GM19452 (cell line): ENCODE measurements around the gene AMPD1.

Experiments
- ATAC-seq: cut with Tn5 transposase; IDR thresholded peaks from one replicate; pipeline ENCODE4 v1.9.1; 2021; ENCODE audit not compliant: unreplicated experiment

The AMPD1 gene

DNA sequence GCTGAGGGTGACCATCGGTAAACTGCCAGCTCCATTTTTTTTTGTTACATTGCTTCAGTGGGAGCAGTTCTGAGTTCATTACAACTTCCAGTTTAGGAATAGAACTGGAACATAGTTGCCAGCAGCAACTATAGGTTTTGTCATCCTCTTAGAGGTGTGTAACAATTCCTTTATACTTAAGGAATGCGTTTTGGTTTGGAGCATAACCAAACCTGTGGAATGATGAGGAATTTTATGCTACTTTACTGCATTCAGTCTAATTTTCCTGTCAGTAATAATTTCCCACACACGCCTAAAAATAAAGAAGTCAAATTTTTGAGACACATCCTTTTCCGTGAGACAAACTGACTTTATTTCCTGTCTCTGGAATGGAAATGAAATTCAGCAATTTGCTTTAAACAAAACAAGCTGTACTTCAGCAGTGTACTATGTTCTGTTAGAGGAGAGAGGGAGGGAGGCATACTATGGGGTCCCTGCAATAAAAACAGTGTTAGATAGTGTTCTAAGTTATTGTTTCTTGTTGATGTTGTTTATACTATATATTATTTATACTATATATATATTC is 4.8 kb upstream of the AMPD1 start:
- no peak for ATAC-seq

DNA sequence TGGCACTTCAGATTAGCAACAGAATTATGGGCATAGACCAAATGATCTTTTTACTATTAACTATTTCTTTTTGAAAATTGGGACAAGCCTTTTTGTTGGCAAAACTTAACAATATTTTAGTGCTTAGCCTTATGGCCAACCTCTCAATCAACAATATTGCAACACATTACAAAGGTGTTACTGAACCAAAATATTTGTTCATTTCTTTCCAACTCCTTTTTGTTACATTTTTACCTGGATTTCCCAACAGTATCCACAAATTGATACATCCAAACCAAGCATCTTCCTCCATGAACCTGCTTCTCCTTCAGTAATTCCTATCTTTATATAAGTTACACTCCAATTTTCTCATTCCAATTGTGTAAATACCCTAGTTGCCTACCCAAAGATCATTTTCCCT is 1.5 kb upstream of the AMPD1 start:
- no peak for ATAC-seq

DNA sequence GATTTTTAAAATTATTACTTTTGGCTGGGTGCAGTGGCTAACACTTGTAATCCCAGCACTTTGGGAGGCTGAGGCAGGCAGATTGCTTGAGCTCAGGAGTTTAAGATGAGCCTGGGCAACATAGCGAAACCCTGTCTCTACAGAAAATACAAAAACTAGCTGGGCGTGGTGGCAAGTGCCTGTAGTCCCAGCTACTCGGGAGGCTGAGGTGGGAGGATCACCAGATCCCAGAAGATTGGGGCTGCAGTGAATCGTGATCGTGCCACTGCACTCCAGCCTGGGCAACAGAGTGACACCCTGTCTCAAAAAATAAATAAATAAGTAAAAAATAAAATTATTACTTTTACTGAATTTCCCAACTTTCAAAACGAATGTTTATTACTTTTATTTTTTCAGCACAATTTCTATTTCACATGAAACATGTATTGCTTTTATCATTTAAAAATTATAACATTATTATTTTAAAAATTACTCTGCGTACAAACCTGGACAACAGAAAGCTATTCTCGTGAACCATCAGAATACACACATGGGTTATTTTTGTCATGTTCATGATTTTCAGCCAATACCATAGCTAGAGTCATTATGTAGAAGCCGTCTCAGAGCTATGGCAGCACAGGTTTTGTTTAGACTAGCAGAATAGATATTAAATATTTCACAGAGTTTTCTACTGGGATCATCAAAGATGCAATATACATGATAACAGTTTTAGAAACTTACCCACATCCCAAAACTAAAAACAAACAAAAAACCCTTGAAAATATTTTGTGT is 621 bp downstream of the AMPD1 start:
- ATAC-seq = no peak

DNA sequence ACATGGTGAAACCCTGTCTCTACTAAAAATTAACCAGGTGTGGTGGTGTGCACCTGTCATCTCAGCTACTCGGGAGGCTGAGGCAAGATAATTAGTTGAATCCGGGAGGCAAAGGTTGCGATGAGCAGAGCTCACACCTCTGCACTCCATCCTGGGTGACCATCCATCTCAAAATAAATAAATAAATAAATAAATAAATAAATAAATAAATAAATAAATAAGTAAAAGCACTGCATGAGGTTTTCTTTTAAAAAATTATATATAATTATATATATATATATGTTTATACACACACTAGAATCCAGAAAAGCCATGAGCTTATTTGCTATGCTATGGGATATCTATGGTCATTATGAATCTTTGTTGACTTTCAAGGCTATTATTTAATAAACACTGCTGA is 2.4 kb downstream of the AMPD1 start:
- no peak for ATAC-seq

DNA sequence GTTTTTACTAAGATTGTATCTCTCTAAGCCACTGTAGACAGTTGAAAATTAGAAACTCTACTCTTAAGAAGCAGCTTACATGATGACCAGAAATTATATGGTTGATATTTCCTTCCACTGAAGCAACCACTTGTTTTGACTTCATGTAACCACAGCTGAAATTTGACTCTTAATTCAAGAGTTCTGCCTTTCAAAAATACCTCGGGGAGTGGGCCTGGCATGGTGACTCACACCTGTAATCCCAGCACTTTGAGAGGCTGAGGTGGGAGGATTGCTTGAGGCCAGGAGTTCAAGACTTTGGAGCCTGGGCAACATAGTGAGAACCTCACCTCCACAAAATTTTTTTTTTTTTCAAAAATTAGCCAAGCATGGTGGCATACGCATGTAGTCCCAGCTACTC is 4.3 kb downstream of the AMPD1 start:
- ATAC-seq = no peak

DNA sequence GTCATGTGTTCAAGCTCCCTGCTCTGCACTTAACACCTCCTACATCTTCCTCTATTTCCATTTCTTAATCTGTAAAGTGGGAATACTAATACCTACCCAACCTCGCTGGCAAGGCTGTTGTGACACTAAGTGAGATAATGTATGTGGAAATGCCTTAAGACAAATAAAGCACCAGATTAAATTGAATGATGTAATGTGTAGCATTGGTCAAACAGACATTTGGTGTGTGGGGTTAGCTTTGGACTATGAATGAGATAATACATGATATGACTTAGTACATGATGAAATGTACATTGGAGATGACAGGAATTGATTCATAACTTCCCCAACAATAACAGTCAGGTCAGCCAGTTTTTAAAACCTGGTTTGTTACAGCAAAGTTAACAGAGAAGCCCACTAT is 5.2 kb downstream of the AMPD1 start:
- no peak for ATAC-seq

DNA sequence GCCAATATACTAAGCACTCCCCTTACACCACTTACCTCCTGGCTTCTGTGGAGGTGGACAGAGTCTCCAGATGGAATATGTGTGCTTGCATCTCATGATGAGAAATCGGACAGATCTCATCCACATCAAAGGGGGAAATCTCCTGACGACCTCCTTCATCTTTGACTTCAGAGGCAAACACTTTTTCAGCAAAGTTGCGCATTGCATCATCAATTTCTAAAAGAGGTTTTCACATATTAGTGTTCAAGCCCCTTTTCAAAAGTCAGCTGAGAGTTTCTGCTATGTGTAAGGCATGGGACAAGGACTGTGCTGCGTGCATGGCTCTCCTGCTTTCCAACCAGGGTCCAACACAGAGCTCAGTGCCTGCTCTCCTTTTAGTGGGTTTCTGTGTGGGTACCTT is 6.8 kb downstream of the AMPD1 start:
- no peak for ATAC-seq

DNA sequence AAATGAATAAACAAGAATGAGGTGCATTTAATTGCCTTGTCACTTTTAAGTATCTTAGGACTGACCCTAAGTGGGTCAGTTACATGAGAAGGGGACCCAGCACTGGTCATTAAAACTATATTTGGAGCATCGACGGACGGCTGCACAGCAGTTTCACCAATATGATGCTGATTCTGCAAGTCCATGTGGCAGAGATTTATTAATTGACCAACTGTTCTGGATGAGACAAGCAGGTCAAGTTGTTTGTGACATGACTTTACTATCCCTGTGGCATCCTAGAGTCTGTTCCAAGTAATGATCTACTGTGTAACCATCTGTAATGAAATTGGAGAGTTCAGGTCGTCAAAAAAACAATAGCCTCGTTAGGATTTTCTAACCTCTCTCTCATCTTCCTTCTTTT is 9.5 kb downstream of the AMPD1 start:
- no peak for ATAC-seq

DNA sequence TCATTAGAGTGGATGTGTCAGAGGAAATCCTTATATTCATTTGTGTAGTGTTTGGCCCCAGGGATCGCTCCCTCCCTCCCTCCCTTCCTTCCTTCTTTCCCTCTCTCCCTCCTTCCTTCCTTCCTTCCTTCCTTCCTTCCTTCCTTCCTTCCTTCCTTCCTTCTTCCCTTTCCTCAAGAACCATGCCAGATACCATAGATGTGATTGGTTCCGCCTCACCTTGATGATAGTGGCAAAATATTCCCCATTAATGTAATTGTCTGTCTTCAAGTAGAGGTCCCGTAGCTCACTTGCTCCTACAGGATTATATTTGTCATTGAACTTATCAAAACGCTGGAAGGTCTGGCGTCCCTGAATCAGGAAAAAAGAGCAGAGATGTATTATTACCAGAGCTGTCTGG is 17.7 kb downstream of the AMPD1 start:
- no peak for ATAC-seq

DNA sequence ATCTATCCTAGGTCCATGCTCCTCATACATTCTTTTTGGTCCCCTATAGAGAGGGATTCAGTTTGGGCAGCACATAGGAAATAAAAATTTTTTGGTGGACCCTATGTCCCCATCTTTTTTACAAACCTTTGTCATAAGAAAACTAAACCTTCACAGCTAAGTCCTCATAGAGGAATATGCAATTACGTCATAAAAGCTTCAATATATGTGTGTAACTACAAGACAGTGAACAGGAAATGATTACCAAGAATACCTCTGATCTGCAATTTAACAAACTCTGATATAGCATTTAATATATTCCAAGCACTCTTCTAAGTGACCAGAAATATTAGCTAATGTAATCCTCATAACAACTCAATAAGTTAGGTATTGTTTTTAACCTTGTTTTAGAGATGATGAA is 19.2 kb downstream of the AMPD1 start:
- no peak for ATAC-seq

DNA sequence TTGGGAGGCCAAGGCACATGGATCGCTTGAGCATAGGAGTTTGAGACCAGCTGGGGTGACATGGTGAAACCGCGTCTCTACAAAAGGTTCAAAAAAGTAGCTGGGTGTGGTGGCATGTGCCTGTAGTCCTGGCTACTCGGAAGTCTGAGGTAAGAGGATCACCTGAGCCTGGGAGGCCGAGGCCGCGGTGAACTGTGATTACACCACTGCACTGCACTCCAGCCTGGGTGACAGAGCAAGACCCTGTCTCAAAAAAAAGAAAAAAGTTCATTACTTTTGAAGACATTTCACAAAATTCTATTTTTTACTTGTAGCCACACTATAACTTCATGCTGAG is 23.4 kb downstream of the AMPD1 start:
- ATAC-seq = no peak

DNA sequence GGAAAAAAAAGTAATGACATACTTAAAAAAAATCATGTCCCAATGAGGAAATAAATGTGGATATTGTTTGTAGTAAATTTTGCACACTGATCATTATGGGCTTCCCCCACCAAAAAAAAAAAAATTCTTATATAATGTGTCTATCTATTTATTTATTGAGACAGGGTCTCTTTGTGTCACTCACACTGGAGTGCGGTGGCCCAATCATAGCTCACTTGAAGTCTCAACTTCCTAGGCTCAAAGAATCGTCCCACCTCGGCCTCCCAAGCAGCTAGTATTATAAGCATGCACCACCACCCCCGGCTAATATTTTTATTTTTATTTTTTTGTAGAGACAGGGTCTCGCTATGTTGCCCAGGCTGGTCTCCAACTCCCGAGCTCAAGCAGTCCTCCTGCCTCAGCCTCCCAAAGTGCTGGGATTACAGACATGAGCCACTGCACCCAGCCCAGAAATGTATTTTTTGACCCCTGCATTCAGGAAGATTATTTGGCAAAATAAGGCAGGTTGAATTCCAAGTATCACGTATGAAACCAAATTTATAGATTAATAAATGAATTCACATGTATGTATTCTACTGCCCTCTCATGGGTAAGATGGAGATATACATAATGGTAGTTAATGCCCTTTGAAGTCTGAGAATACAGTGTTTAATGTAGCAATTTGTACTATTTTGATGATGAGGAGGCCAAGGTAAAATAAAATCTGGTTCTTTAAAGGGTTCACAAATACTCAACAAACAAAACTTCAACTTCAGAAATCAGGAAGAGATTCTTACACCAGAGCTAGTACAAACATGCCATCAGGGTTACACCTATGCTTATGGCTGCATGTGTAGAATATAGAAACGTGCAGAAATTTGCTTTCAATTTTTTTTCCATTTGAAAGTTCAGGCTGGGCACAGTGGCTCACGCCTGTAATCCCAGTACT is 24.1 kb downstream of the AMPD1 start:
- no peak for ATAC-seq

DNA sequence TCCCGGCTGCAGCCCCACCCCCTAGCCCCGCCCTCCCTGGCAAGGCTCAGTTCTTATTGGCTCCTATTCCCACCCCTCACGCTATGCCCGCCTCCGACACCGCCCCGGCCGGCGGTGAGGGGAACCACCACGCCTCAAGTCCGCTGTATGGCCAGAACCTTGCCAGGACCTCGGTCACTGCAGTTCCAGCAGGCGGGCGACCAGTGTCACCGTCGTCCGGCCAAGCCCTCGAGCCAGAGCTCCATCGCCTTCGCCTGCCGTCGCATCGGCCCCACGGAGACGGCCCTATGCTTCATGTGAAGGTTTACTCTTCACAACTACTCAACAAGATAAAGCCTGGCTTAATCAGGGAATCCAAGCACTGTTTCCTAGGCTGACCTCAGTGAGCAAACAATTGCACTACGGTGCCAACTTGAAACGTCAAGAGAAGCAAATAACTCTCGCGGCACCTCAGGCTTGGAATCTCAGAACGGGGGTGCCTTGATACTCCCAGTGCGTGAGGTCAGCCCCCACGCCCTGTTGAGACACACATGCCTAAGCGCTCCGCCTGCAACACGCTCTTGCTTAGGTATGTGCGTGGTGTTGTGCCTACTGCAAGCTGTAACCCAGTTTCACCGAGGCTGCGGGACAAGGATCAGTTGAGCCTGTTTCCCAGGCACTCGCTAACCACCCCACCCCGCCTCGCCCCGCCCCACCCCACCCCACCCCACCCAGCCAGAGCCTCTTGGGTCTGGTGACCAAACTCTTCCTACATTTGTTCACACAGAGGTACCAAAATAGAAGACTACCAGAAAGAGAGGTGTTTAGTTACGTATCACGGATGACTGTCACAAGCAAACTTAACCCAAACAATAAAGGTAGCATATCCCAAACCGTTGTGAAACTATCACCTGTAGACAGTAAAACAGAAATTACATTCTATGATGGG is 25.0 kb downstream of the AMPD1 start:
- peak; percentile 99 for ATAC-seq

DNA sequence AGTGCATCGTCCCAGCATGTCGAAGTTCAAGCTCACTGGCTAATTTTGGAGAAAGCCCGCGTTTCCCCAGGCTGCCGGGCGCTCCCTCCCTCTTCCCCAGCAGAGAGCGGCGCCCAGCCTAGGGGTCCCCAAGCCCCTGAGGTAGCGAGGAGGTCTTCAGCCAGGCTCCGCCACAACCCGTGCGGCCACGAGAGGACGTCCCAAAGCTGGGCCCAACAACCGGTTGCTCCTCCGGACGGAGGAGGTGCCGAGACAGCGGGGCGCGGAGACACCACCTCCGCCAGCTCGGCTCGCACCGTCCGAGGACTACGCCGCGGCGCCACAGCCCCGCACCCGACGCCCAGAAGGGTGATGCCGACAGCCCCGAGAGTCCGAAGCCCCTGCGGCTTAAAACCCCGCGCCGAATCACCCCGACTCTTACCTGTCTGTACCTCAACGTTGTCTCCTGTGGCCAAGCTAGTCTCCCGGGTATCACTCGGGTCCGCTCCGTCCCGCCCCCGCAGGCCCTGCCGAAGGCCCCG is 25.7 kb downstream of the AMPD1 start, which contains the start of gene DENND2C:
Gene DENND2C, minus strand, starts transcription at position 488 of the 521 bp plus-strand sequence. CDS start 44,065 bp downstream, outside the sequence.
- peak; percentile 60 for ATAC-seq

DNA sequence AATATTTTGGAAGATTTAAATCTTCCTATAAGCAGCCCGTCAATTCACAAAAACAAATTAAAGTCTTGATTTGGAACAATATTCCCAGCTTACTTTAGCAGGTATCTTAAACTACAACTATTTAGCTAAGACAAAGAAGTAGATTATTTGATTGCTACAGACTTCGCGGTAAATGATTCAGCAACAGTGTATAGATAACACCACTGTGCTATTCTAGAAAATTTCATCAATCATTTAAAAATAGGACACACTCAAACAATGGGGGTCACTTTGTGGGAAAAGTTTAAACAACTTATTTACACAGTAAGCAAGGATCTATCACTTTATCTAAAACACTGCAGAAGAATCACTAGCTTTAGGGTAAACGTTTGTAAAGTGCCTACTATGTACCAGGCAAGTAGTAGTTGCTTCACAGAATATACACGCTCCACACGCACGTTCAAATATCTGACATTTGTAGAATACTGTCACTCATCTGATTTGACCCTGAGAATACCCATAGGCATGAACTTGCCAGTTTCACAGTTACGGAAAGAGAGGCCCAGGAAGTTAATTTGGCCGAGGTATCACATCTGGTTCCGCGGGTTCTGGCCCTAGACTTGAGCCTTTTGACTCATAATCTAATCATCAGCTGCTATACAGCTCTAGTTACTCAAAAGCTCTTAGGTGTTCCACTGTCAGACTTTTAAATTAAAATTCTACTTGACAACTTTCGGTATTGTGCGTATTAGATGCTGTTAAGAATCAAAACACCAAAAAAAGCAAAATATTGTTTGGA is 26.4 kb downstream of the AMPD1 start:
- no peak for ATAC-seq

DNA sequence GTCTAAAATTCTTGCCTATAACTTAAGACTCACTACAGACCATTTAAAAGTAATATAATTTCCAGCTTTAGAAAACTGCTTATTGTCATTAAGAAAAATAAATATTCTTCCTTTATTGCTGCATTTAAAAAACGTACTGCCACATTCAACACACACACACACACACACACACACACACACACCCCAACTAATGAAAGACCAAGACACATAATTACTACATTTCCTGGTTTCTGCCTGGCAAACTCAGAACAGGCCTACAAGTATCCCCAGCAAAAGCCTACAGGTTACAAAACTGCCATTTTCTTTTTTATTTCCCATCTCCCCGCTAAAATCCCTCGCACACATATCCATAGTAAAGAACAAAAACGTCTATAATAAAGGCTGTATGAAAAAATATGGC is 27.0 kb downstream of the AMPD1 start:
- no peak for ATAC-seq

DNA sequence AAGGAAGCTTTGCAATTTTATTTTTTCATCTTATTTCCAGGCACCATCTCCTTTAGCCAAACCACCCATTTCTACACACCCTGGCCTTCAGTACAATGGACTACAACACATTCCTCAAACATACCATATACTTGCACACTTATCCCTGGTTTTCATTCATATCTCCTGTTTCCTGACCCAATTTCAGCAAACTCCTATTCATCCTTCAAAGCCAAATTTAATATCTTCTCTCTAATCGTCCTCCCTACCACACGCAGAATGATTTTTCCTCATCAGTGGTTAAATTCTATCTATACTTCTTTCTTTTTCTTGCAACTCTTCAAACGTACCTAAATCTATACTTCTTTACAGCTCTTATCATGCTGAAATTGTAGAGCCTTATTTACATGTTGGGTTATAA is 28.4 kb downstream of the AMPD1 start:
- ATAC-seq = no peak

DNA sequence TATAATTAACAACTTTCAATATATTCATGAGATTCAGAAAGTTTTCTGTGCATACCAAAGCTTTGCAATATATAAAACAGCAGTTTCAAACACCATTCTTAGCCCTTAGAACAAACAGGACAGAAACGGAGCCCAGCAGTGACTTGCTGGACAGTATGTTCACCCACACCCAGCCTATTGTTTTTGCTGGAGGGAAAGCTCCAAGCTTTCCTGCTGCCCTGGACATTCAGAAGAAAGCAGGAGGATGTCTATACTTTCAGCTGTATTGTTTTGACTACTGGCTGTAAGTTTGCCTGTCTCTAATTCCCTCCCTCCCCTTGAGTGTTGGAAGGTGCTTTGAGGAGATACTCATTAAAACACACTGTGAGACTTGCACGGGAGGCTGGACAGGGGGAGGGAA is 35.1 kb downstream of the AMPD1 start:
- no peak for ATAC-seq

DNA sequence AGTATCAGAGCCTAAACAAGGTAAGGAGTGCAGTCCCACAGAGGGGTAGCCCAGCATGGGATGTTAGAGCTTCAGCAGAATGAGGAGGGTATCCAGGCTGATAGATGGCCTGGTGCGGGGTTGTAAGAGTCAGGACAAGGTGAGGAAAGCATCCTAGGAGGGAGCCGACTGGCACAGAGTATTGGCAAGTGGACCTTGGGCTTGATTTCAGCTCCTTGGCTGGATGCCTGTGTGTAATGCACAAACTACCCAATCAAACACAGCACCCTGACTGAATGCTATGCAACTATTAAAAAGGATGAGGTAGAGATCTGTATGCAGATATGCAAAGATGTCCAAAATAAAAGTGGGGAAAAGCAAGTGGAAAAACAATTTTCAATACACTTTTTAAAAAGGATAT is 43.5 kb downstream of the AMPD1 start:
- ATAC-seq = no peak

DNA sequence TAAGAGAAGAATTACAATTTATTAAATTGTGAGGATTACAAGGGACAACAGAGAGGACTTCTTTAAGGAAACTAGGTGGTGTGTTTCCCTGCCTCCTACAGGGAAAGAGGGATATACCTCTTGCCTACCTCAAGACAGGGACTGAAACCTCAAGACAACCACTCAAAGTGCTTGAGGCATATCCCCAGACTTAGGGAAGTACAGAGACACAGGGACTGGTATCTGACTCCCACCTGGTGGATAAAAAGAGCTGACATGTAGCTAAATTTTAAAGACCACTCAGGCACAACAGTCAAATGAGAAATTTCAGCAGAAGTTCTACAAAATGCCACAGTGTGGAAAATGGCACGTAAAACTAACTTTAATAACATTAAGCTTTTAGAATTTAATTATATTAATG is 46.8 kb downstream of the AMPD1 start:
- ATAC-seq = no peak
